ENCODE data around the gene PCSK5.

PCSK5 gene

GRCh38 chr9:75930730-75931321 lies 40.4 kb downstream of the PCSK5 start:
- H3K4me3 ChIP-seq (ENCODE audit: low read depth, low read length) = no peak overlapping the region
- no peak for DNase-seq (ENCODE audit: low read depth)
- TF ChIP-seq CTCF (IDR thresholded peaks at IDR 0.05; ENCODE audit: insufficient read depth, low read depth, low read length, missing control alignments) = no peak

GRCh38 chr9:75933982-75934381 lies 43.5 kb downstream of the PCSK5 start:
- DNase-seq (ENCODE audit: low read depth) = no peak
- no peak overlapping the region for H3K4me3 ChIP-seq (ENCODE audit: low read depth, low read length)
- no peak for TF ChIP-seq CTCF (IDR thresholded peaks at IDR 0.05; ENCODE audit: insufficient read depth, low read depth, low read length, missing control alignments)

- DNase-seq (ENCODE audit: low read depth) = no peak
These were observed 45.1 kb downstream of the PCSK5 start for GRCh38 chr9:75935591-75935990.

GRCh38 chr9:75937521-75938258 lies 47.2 kb downstream of the PCSK5 start:
- no peak overlapping the region for H3K4me3 ChIP-seq (ENCODE audit: low read depth, low read length)
- no peak for DNase-seq (ENCODE audit: low read depth)
- no peak for TF ChIP-seq CTCF (IDR thresholded peaks at IDR 0.05; ENCODE audit: insufficient read depth, low read depth, low read length, missing control alignments)

More at GRCh38 chr9:75935591-75935990, 45.1 kb downstream of the PCSK5 start:
- no peak for TF ChIP-seq CTCF (IDR thresholded peaks at IDR 0.05; ENCODE audit: insufficient read depth, low read depth, low read length, missing control alignments)
- no peak overlapping the region for H3K4me3 ChIP-seq (ENCODE audit: low read depth, low read length)

- no peak for DNase-seq (ENCODE audit: low read depth)
- TF ChIP-seq CTCF (IDR thresholded peaks at IDR 0.05; ENCODE audit: insufficient read depth, low read depth, low read length, missing control alignments) = no peak
These were observed 48.5 kb downstream of the PCSK5 start for GRCh38 chr9:75938946-75939345.

GRCh38 chr9:75939536-75940111 lies 49.2 kb downstream of the PCSK5 start:
- TF ChIP-seq CTCF (IDR thresholded peaks at IDR 0.05; ENCODE audit: insufficient read depth, low read depth, low read length, missing control alignments) = no peak
- H3K4me3 ChIP-seq (ENCODE audit: low read depth, low read length) = no peak overlapping the region
- no peak for DNase-seq (ENCODE audit: low read depth)

More at GRCh38 chr9:75938946-75939345, 48.5 kb downstream of the PCSK5 start:
- H3K4me3 ChIP-seq (ENCODE audit: low read depth, low read length) = no peak overlapping the region

Measured in GM12865 (cell line).